Kidney epithelial cell (primary cell): ENCODE data around the gene RBM19. TPM values are rescaled to one million over a fixed set of nuclear protein-coding genes. Genes with fewer than 3 reads are reported as not detected.

Source experiments
- DNase-seq: peaks from one replicate; pipeline ENCODE4 v3.0.0-alpha.2; 2010; ENCODE audit warnings: low read depth
- H3K27me3 ChIP-seq: 2 replicates; pipeline ENCODE4 v1.6.0; 2011; ENCODE audit warnings: low read length; ENCODE audit not compliant: control insufficient read depth, insufficient read depth
- H3K36me3 ChIP-seq: 2 replicates; pipeline ENCODE4 v1.5.1; 2011; ENCODE audit warnings: low read length; ENCODE audit not compliant: control insufficient read depth, insufficient read depth
- H3K4me3 ChIP-seq: 2 replicates; pipeline ENCODE4 v1.5.1; 2011; ENCODE audit warnings: low read depth, mild to moderate bottlenecking, control low read depth, low read length
- total RNA-seq: library from RNA; depleted of rRNA; stranded (reverse); fragments of >200 nt; gene quantifications from 2 replicates; pipeline ENCODE4 v1.2.3, GENCODE V29; 2015
- TF ChIP-seq, protein P1 (sequence below): IDR thresholded peaks from 2 replicates; pipeline ENCODE4 v1.5.1; 2011; ENCODE audit warnings: mild to moderate bottlenecking, moderate library complexity, low read length, control low read depth, inconsistent platforms; ENCODE audit not compliant: insufficient read depth, poor library complexity, severe bottlenecking

The RBM19 gene, protein sequence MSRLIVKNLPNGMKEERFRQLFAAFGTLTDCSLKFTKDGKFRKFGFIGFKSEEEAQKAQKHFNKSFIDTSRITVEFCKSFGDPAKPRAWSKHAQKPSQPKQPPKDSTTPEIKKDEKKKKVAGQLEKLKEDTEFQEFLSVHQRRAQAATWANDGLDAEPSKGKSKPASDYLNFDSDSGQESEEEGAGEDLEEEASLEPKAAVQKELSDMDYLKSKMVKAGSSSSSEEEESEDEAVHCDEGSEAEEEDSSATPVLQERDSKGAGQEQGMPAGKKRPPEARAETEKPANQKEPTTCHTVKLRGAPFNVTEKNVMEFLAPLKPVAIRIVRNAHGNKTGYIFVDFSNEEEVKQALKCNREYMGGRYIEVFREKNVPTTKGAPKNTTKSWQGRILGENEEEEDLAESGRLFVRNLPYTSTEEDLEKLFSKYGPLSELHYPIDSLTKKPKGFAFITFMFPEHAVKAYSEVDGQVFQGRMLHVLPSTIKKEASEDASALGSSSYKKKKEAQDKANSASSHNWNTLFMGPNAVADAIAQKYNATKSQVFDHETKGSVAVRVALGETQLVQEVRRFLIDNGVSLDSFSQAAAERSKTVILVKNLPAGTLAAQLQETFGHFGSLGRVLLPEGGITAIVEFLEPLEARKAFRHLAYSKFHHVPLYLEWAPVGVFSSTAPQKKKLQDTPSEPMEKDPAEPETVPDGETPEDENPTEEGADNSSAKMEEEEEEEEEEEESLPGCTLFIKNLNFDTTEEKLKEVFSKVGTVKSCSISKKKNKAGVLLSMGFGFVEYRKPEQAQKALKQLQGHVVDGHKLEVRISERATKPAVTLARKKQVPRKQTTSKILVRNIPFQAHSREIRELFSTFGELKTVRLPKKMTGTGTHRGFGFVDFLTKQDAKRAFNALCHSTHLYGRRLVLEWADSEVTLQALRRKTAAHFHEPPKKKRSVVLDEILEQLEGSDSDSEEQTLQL
- 30.9 and 38.3 TPM in 2 replicates for total RNA-seq

DNA sequence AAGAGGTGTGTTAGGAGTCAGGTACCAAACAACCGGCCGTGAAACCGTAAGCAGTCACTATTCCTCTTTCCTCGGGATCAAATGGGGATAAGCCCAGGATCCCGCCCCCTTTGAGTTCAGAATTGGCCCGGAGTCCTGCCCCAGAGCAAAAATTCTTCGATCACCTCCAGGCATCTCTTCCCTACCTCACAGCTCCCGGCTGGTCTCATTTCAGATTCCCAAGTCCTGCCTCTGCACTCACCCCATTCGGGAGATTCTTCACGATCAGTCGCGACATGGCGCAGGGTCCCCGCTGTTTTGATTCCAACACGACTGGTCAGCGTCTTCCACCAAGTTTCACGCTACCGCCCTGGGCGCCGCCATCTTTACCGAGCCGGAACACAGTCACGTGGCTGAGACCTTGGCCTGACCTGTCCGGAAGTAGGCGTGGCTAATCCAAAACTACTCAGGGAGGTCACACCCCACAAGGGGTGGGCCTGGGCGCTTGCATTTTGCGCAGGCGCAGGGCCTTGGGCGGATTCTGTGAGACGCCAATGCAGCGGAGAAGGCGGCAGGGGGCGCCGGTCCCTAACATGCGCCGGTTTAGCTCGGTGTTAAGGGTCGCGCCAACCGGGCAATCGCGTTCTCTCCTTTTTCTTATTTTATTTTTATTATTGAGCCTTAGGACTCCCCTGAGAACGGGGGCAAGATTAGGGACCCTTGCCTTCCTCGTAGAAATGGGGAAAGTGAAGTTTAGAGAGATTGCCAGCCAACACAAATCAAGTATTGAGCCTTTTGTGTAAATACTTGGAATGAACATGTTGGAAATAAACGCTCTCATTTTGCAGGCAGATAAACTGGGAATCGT is at the start of gene RBM19:
Gene RBM19, minus strand, starts transcription at position 375 of the 847 bp plus-strand sequence. Its CDS starts 98 bp downstream, at position 277.
- TF ChIP-seq, protein P1, sequence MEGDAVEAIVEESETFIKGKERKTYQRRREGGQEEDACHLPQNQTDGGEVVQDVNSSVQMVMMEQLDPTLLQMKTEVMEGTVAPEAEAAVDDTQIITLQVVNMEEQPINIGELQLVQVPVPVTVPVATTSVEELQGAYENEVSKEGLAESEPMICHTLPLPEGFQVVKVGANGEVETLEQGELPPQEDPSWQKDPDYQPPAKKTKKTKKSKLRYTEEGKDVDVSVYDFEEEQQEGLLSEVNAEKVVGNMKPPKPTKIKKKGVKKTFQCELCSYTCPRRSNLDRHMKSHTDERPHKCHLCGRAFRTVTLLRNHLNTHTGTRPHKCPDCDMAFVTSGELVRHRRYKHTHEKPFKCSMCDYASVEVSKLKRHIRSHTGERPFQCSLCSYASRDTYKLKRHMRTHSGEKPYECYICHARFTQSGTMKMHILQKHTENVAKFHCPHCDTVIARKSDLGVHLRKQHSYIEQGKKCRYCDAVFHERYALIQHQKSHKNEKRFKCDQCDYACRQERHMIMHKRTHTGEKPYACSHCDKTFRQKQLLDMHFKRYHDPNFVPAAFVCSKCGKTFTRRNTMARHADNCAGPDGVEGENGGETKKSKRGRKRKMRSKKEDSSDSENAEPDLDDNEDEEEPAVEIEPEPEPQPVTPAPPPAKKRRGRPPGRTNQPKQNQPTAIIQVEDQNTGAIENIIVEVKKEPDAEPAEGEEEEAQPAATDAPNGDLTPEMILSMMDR: peak; percentile 94
- H3K4me3 ChIP-seq: peak within 1 kb of the TSS; percentile 85
- peaks cover 3% of the 10 kb centered on the region for H3K27me3 ChIP-seq
- H3K36me3 ChIP-seq: peaks cover 1% of the 10 kb centered on the region
- DNase-seq: peak; percentile 89

DNA sequence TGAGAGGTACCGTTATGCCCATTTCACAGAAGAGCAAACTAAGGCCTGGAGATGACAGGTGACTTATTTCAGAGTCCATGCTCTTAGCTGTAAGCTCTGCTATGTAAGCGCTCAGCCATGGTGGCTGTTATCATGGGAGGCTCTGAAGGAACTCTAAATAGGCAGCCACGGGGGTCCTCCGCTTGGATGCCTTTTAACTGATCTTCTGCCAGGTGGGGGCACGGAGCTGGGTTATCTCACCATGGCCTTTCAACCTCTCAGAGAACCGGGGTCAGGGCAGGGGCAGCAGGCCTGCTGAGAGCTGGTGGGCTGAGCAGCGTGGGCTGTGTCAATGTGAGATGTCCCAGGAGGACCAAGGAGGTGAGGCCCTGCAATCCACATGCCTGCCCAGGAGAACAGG is 49.7 kb upstream of the RBM19 start:
- no peak for DNase-seq
- Histone ChIP-seq H3K4me3 (no peak overlapping the region), H3K27me3 (no peaks in the 10 kb centered on the region), H3K36me3 (no peaks in the 10 kb centered on the region)
- TF ChIP-seq, protein P1: no peak

DNA sequence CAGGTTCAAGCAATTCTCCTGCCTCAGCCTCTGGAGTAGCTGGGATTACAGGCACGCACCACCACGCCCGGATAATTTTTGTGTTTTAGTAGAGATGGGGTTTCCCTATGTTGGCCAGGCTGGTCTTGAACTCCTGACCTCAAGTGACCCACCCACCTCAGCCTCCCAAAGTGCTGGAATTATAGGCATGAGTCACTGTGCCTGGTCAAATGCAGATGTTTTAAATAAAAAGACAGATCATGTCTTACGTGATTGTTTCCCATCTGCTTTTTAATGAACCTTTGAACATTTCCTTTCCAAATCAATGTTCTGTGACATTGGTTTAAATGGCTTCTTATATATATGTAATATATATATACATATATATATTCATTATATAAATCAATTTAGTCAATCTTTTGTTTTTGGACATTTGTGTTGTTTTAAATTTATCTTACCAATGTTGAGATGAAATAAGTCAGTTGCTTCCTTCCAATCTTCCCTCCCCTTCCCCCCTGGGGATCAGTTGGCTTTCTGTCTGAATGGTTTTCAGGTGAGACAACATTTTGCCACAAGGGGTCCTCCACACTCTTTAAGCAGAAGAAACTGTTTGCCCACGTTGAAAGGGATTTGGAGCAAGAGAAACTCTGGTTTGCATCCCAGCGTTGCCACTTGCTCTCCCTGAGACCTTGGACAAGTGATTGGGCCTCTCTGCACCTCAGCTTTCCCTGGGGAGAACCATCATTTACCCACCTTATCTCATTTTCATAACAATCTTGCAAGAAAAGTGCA is 47.6 kb upstream of the RBM19 start:
- no peak for DNase-seq
- Histone ChIP-seq H3K27me3 (no peaks in the 10 kb centered on the region), H3K36me3 (no peaks in the 10 kb centered on the region), H3K4me3 (no peak overlapping the region)
- TF ChIP-seq, protein P1: peak; percentile 5

DNA sequence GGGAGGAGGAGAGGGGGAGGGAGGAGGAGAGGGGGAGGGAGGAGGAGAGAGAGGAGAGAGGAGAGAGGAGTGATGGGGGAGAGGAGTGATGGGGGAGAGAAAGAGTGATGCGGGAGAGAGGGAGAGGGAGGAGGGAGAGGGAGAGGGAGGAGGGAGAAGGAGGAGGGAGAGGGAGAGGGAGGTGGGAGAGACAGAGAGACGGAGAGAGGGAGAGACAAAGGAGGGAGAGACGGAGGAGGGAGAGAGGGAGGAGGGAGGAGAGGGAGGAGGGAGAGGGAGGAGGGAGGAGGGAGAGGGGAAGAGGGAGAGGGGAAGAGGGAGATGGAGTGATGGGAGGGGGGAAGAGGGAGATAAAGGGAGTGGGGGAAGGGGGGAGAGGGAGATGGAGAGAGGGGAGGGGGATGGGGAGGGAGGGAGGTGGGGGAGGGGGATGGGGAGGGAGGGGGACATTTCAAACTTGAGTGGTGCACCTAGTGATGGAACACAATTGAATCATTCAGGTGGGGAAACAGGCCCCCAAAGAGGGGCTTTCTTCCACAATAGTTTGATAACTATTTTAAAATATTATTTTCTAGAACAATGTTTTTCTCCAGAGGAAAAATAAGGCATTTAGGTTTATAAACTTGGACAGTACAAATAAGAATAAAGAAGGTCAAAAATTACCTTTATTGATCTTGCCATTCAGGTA is 46.8 kb upstream of the RBM19 start:
- no peak for DNase-seq
- no peak overlapping the region for H3K4me3 ChIP-seq
- TF ChIP-seq, protein P1: no peak
- H3K27me3 ChIP-seq: no peaks in the 10 kb centered on the region
- no peaks in the 10 kb centered on the region for H3K36me3 ChIP-seq
